HCT116 (cell line): Measurements from ENCODE around the gene ITPK1. TPM values are rescaled to one million over a fixed set of nuclear protein-coding genes. Genes with fewer than 3 reads are reported as not detected.

Experiments used
- ATAC-seq: fragments of 200-7000 bp; cut with Tn5 transposase; 2 replicates; pipeline ENCODE4 v1.9.1; 2020; ENCODE audit warnings: mild to moderate bottlenecking, moderate library complexity
- BruUV-seq: library from RNA; stranded (reverse); fragments of 400-500 nt; replicated peaks from 2 replicates; lab custom pipeline; 2021; lab: Mats Ljungman, UMichigan
- CTCF ChIA-PET: fragments of 300-600 bp; sonication (Branson Sonifier 250); formaldehyde crosslinking; loops from one replicate; lab custom pipeline; 2021; ENCODE audit warnings: antibody characterized with exemption; lab: Charles Lee
- POLR2A ChIA-PET: fragments of 300-600, 350-600 bp; sonication (Branson Sonifier 250); formaldehyde crosslinking; loops from one replicate; lab custom pipeline; 2021; ENCODE audit warnings: antibody characterized with exemption; lab: Charles Lee
- RAD21 ChIA-PET, 2 experiments: fragments of 300-600 bp; sonication (Branson Sonifier 250); formaldehyde crosslinking; loops; one replicate each; lab custom pipeline; 2023; ENCODE audit warnings: low total read pairs in 2 of 2; ENCODE audit not compliant: uncharacterized antibody in 2 of 2, unreplicated experiment in 2 of 2, low non-redundant PET in 1 of 2; lab: Charles Lee
- DNase-seq: peaks from one replicate; pipeline ENCODE4 v3.0.0-alpha.2; 2010; ENCODE audit warnings: low read depth, low spot score
- H2AFZ ChIP-seq: fragments of 200-600 bp; shearing (Covaris generic), sonication (generic); 2 replicates; pipeline ENCODE4 v1.6.1; 2017; ENCODE audit warnings: low read depth, mixed run types, mixed read lengths, antibody characterized with exemption, low read length; ENCODE audit not compliant: poor library complexity, severe bottlenecking
- H3K27ac ChIP-seq: 2 replicates; pipeline ENCODE4 v1.5.1; 2012; ENCODE audit warnings: low read depth, low read length
- H3K27me3 ChIP-seq: fragments of 200-600 bp; sonication (generic); 2 replicates; pipeline ENCODE4 v1.6.1; 2016; ENCODE audit warnings: mixed run types, low read length, mixed read lengths; ENCODE audit not compliant: insufficient read depth
- H3K36me3 ChIP-seq, 2 experiments: fragments of 200-500 bp in 1 of 2; fragments of 200-600 bp in 1 of 2; sonication (Bioruptor generic) in 1 of 2; sonication (generic) in 1 of 2; 2 replicates each; pipeline versions ENCODE4 v1.5.1 to v1.6.1; 2014 to 2016; ENCODE audit warnings: low read length in 2 of 2, inconsistent platforms in 1 of 2, mixed read lengths in 1 of 2, mixed run types in 1 of 2; ENCODE audit not compliant: insufficient read depth in 2 of 2, control insufficient read depth in 1 of 2
- H3K4me1 ChIP-seq, 2 experiments: fragments of 200-600 bp in 1 of 2; sonication (generic) in 1 of 2; 2 replicates each; pipeline versions ENCODE4 v1.5.1 to v1.6.1; 2012 to 2017; ENCODE audit warnings: low read length in 2 of 2, inconsistent platforms in 1 of 2, mild to moderate bottlenecking in 1 of 2, mixed read lengths in 1 of 2, mixed run types in 1 of 2, moderate library complexity in 1 of 2; ENCODE audit not compliant: insufficient read depth in 2 of 2, control insufficient read depth in 1 of 2
- H3K4me2 ChIP-seq: fragments of 200-600 bp; sonication (generic); 2 replicates; pipeline ENCODE4 v1.6.1; 2017; ENCODE audit warnings: mixed run types, low read length, mixed read lengths
- H3K4me3 ChIP-seq, 2 experiments: fragments of 200-600 bp in 1 of 2; sonication (generic) in 1 of 2; replicated peaks in 1 of 2; 2 replicates each; pipeline ENCODE4 v1.5.1; 2011 to 2016; ENCODE audit warnings: low read length in 2 of 2, control low read depth in 1 of 2, low read depth in 1 of 2, mild to moderate bottlenecking in 1 of 2, mixed read lengths in 1 of 2, mixed run types in 1 of 2
- H3K79me2 ChIP-seq: fragments of 200-600 bp; sonication (generic); 2 replicates; pipeline ENCODE4 v1.6.1; 2017; ENCODE audit warnings: mild to moderate bottlenecking, mixed run types, low read length, moderate library complexity, mixed read lengths; ENCODE audit not compliant: insufficient read depth
- H3K9ac ChIP-seq: fragments of 200-600 bp; sonication (generic); 2 replicates; pipeline ENCODE4 v1.6.1; 2016; ENCODE audit warnings: low read length, mixed read lengths
- H3K9me2 ChIP-seq: fragments of 200-600 bp; sonication (generic), shearing (Covaris generic); 2 replicates; pipeline ENCODE4 v1.6.1; 2017; ENCODE audit warnings: mixed run types, mild to moderate bottlenecking, moderate library complexity; ENCODE audit not compliant: insufficient read depth
- H3K9me3 ChIP-seq, 2 experiments: fragments of 200-500 bp in 1 of 2; fragments of 200-600 bp in 1 of 2; sonication (Bioruptor generic) in 1 of 2; sonication (generic) in 1 of 2; 2 replicates each; pipeline ENCODE4 v1.6.1; 2014 to 2017; ENCODE audit warnings: low read length in 2 of 2, mixed read lengths in 2 of 2, inconsistent platforms in 1 of 2, low read depth in 1 of 2, mild to moderate bottlenecking in 1 of 2, mixed run types in 1 of 2, moderate library complexity in 1 of 2; ENCODE audit not compliant: control insufficient read depth in 1 of 2, insufficient read depth in 1 of 2
- H4K20me1 ChIP-seq: fragments of 200-600 bp; sonication (generic), shearing (Covaris generic); 2 replicates; pipeline ENCODE4 v1.6.1; 2017; ENCODE audit warnings: mixed run types, mild to moderate bottlenecking, moderate library complexity; ENCODE audit not compliant: insufficient read depth
- ATF3 ChIP-seq: IDR thresholded peaks from 2 replicates; pipeline ENCODE4 v1.6.1; 2012
- CBX3 ChIP-seq: IDR thresholded peaks from 2 replicates; pipeline ENCODE4 v1.6.1; 2012; ENCODE audit warnings: low read depth
- CEBPB ChIP-seq: IDR thresholded peaks from 2 replicates; pipeline ENCODE4 v1.6.1; 2012; ENCODE audit warnings: low read depth
- CTCF ChIP-seq, 3 experiments: fragments of 200-600 bp in 1 of 3; sonication (generic) in 1 of 3; IDR thresholded peaks in 2 of 3; conservative IDR thresholded peaks in 1 of 3; 2 replicates each; pipeline ENCODE4 v1.5.1; 2012 to 2017; ENCODE audit warnings: low read depth in 2 of 3, low read length in 2 of 3, antibody characterized with exemption in 1 of 3, borderline replicate concordance in 1 of 3, control low read depth in 1 of 3, mild to moderate bottlenecking in 1 of 3, mixed read lengths in 1 of 3, mixed run types in 1 of 3, moderate library complexity in 1 of 3; ENCODE audit not compliant: insufficient read depth in 1 of 3
- EGR1 ChIP-seq: IDR thresholded peaks from 2 replicates; pipeline ENCODE4 v1.6.1; 2012; ENCODE audit warnings: low read depth
- EZH2phosphoT487 ChIP-seq: fragments of 200-600 bp; IDR thresholded peaks from 2 replicates; pipeline ENCODE4 v1.6.1; 2018; ENCODE audit warnings: antibody characterized with exemption, borderline replicate concordance
- JUND ChIP-seq: IDR thresholded peaks from 2 replicates; pipeline ENCODE4 v1.6.1; 2012
- POLR2AphosphoS5 ChIP-seq: IDR thresholded peaks from 2 replicates; pipeline ENCODE4 v1.6.1; 2011; ENCODE audit warnings: mild to moderate bottlenecking, low read depth, low read length, moderate library complexity
- RAD21 ChIP-seq: IDR thresholded peaks from 2 replicates; pipeline ENCODE4 v1.6.1; 2012; ENCODE audit warnings: low read depth, mild to moderate bottlenecking
- SIN3A ChIP-seq: IDR thresholded peaks from 2 replicates; pipeline ENCODE4 v1.6.1; 2012; ENCODE audit warnings: low read depth
- TCF7L2 ChIP-seq: IDR thresholded peaks from 2 replicates; pipeline ENCODE4 v1.7.0; 2011; ENCODE audit warnings: borderline replicate concordance, inconsistent platforms; ENCODE audit not compliant: insufficient read depth, insufficient read length; ENCODE audit errors: extremely low read depth
- YY1 ChIP-seq: IDR thresholded peaks from 2 replicates; pipeline ENCODE4 v1.6.1; 2011; ENCODE audit warnings: low read length, low read depth, moderate library complexity, mild to moderate bottlenecking; ENCODE audit not compliant: insufficient replicate concordance; ENCODE audit errors: extremely low read depth
- ZBTB33 ChIP-seq: IDR thresholded peaks from 2 replicates; pipeline ENCODE4 v1.6.1; 2011; ENCODE audit warnings: mild to moderate bottlenecking, low read length, moderate library complexity; ENCODE audit not compliant: insufficient replicate concordance; ENCODE audit errors: extremely low read depth
- ZFX ChIP-seq: fragments of 450-650 bp; IDR thresholded peaks from 2 replicates; pipeline ENCODE4 v1.6.1; 2017
- ZNF274 ChIP-seq: fragments of 200-500 bp; sonication (Bioruptor generic); IDR thresholded peaks from 2 replicates; pipeline ENCODE4 v1.6.1; 2014; ENCODE audit warnings: mild to moderate bottlenecking, low read depth, low read length, inconsistent platforms
- intact Hi-C: fragments of 100-400 bp; cut with micrococcal nuclease; formaldehyde crosslinking; loops from 2 replicates; pipeline ENCODE4 v1.10.0; 2022
- total RNA-seq: library from RNA; stranded (reverse); gene quantifications from one replicate; pipeline ENCODE4 v1.2.1, GENCODE V29; 2021; ENCODE audit not compliant: unreplicated experiment

ITPK1 gene
- total RNA-seq, 1 experiment from 2014 or later, result 70.2 TPM

- Histone ChIP-seq H2AFZ (no peak overlapping the region), H3K27ac (no peak overlapping the region), H3K27me3 (no peaks in the 10 kb centered on the region), H4K20me1 (no peaks in the 10 kb centered on the region), H3K9ac (no peak overlapping the region), H3K9me3 (no peaks in the 10 kb centered on the region), H3K9me2 (no peaks in the 10 kb centered on the region), H3K4me1 (peaks cover 12 to 27% of the 10 kb centered on the region in 2 experiments; a peak in 3 of 4 replicates), H3K36me3 (no peaks in the 10 kb centered on the region), H3K4me3 (no peak overlapping the region), H3K4me2 (no peak overlapping the region), H3K79me2 (no peaks in the 10 kb centered on the region; the same call in 1 of the 2 replicates)
- ChIA-PET CTCF (no interaction called here), RAD21 (no interaction called here), POLR2A (no interaction called here)
- intact Hi-C loops, result no loop called here
- DNase-seq (no peak), ATAC-seq (no peak)
- no TSS peak for BruUV-seq
- TF ChIP-seq CEBPB (no peak), EGR1 (no peak), SIN3A (no peak), ZNF274 (no peak), ZBTB33 (no peak), YY1 (no peak), CBX3 (no peak), TCF7L2 (no peak), RAD21 (no peak), CTCF (IDR thresholded peaks at IDR 0.05 in 2 of 3, conservative IDR thresholded peaks at IDR 0.05 in 1 of 3; ENCODE audit: borderline replicate concordance in 1 of 3, insufficient read depth in 1 of 3, low read depth in 2 of 3, low read length in 2 of 3) (no peak), POLR2AphosphoS5 (no peak), EZH2phosphoT487 (no peak), JUND (no peak), ATF3 (no peak), ZFX (no peak)
Measured at GRCh38 chr14:93051600-93052546, 63.9 kb downstream of the ITPK1 start.
